Adrenal gland (tissue), 5 donors: ENCODE data around the gene NINL.

Source experiments
- CTCF ChIP-seq, 6 experiments: fragments of 450-650 bp in 4 of 6; fragments of 200-600 bp in 2 of 6; sonication (generic) in 1 of 6; IDR thresholded peaks; 1 replicate in 5 of 6; 2 replicates in 1 of 6; pipeline versions ENCODE4 v1.5.1 to v1.8.0; 2016 to 2021; ENCODE audit warnings: antibody characterized with exemption in 6 of 6, mild to moderate bottlenecking in 2 of 6, moderate library complexity in 1 of 6
- POLR2A ChIP-seq, 2 donors: fragments of 450-650 bp; IDR thresholded peaks; one replicate each; pipeline ENCODE4 v1.6.1; 2017; ENCODE audit warnings: antibody characterized with exemption in 2 of 2, mild to moderate bottlenecking in 2 of 2, moderate library complexity in 1 of 2
- donor health status: DM: no; HTN: no; CAD: no.

GRCh38 chr20:25579081-25579770 lies 6.1 kb downstream of the NINL start:
- TF ChIP-seq CTCF (IDR thresholded peaks at IDR 0.05) (no peak), POLR2A (IDR thresholded peaks at IDR 0.05) (no peak)
